HG03460 (cell line): ENCODE measurements around the gene SLC9A9.

ENCODE experiments used
- ATAC-seq: cut with Tn5 transposase; IDR thresholded peaks from one replicate; pipeline ENCODE4 v1.9.1; 2021; ENCODE audit not compliant: unreplicated experiment

Gene SLC9A9

DNA sequence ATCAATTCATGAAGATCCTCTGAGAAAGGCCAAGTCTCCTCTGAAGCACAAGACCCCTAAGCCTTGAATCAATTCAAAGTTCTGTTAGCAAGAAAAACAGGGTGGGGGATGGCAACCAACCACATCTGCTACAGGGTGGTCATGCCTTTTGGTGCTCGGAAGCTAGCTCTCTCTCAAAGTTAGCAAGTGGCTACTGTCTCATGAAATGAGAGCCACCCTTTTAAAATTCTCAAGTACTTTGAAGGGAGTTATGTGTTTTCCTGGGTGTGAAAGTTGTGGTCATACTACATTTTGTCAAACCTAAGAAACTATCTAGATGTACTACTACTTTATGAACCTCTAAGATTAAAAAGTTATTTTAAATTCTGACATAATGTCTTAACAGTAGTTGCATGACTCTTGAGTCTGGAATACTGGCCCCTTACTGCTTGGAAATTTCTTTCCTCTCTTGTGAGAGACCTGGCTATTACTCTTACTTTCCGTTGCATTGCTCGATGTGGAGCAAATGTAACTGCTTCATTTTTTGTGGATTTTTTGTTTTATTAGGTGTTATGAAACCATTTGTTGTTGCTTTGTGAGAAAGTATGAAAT is 612.6 kb downstream of the SLC9A9 start:
- ATAC-seq = no peak

DNA sequence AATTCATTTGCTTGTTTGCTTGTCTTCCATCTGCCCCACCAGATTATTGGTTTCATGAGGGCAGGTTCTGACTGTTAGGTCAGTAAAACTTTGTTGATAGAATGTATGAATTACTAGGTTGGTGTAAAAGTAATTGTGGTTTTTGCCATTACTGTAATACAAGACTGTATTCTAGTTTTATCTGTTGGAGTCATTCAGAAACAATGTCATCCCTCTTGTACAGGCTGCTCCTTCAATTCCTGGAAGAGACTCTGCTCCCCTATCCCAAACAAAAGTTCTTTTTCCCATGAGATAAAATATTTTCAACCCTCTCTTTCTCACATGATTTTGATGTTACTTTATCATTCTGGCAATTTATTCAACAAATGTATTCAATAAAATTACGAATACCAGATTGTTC is 613.7 kb downstream of the SLC9A9 start:
- no peak for ATAC-seq

DNA sequence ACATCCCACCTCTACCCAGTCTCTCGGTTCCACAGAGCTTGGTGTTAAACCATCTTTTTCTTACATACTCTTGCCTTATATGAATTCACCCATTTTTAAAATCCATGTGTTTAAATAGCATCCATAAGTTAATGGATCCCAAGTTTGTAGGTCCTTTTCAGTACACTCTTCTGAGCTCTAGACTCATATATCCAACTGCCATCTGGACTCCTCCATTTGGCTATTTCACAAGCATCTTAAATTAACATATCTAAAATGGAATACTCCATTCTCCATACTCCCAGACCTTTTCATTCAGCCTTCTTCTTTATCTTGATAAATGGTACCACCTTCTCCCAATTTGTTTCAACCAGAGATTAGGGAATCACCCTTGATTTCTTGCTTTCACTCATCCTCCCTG is 615.3 kb downstream of the SLC9A9 start:
- ATAC-seq = no peak

DNA sequence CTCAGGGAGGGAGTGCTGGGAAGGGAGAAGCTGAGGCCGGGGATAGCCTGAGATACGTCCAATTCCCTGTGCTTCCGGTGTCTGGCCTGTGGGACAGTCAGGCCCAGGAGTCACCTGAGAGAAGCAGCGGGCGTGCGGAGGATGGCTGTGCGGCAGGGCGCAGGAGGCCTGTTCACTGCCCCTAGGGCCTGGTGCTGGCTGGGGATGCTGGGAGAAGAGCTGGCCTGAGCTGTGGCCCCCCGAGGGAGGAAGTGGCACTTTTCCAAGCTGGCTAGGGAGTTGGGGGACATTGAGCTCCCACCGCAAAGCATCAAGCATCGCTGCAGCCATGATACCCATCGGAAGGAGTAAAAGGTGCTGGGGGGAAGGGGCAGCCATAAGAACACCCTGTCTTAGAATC is 619.9 kb downstream of the SLC9A9 start:
- ATAC-seq = no peak

DNA sequence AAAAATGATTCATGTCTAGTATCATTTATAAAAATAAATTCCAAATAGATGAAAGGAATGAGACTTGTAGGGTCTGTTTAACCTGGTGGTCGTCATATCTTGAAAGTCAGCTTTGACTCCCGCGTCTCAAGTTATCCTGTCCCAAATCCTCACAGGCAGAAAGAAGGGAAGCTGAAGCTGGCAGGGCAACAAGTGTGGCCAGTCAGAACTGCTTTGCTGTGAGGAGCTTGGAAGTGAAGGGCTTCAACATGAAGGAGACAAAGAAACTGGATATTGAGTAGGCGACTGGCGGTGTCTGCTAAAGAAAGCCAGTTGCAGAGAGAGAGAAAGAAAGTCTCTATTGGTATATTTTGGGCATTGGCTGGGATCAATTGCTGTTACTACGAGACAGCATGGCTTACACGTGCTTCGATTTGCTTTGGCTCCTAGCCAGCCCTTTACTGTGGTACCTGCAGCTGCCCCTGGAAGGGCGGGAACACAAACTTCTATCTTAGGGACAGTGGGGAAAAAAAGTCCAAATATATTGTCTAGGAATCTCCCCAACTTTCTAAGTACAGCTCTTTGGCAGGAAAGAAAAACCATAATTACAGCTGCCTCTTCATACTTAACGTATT is 621.5 kb downstream of the SLC9A9 start:
- no peak for ATAC-seq

DNA sequence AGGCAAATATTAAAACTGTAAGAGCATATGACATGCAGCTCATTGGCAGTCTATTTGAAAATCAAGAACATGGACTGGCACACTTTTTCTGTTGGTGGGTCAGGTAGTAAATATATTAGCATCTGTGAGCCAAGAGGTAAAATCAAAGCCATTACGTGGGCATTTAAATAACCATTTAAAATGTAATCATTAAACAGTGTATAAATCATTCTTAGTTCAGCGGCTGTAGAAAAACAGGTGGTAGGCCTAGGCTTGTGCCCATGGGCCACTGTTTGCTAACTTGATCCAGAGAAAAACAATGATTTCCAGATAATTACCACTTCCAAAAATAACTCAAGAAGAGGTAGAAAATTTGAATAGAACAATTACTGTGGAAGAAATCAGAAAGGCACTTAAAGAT is 623.6 kb downstream of the SLC9A9 start:
- ATAC-seq = no peak

DNA sequence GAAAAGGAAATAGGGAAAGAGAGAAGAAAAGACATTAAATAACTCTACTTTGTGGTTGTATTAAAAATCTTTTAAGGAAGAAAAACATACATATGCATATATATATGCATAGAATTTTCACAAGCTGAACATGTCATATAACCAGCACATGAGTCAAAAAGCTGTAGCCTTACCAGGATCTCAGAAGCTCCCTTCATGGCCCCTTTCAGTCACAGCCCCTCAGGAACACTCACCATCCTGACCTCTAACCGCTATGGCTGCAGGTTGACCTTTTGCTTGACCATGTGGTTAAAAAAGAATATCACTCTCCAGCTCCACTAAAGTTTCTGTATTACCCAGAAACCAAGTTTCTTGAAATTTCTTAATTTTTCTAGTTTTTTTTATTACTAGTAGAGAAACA is 625.3 kb downstream of the SLC9A9 start:
- no peak for ATAC-seq

DNA sequence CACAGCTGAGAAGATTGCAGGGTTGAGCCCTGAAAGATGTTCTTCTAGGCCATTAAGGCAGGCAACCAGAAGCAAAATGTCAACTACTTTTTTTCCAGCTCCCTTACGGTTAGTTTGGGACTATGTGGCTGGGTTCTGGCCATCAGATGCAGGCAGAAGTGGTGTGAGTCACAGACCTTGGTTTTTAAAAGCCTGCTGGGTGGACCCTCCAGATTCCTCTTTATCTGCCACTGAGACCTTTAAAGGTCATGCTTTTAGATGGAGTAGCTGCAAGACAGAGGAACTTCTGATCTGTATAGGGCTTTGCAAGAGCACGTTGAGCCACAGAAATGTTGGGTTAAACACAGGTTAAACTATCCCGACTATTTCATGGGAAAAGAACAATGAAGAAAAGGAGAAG is 625.8 kb downstream of the SLC9A9 start:
- ATAC-seq = no peak

DNA sequence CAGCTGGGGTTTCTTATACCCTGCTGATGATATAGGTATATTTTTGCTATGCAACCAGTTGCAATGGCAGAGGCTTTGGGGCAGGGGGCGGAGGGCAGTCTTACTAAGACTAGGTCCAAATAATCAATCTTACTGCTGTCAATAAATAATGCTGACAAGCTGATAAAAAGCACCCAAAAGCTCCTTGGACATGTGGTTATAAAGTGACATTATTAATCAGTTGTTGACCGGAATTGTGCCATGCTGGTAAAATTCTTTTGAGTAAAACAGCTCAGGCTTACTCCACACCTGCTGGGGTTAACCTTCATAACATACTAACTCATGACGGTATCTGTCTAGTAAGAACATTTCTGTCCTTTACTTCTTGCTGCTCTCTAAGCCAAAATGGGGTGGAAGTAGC is 626.8 kb downstream of the SLC9A9 start:
- no peak for ATAC-seq

DNA sequence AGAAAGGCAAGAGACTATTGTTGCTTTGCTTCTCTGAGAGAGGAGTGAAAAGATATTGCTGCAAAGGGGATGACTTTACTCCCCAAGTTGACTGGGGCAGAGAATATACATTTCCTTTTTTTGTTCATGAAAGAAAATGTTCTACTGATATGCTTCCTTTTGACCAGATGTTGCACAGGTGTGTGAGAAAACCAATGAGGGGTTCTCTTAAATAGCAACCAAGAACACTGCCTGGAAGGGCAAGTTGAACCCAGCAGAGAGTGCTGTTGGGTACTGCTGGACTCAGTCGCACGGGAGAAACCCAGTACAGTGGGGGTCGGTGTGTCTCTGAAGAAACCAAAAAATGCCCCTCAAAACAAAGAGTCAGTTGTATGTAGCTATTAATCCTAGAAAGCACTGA is 627.5 kb downstream of the SLC9A9 start:
- ATAC-seq = no peak

DNA sequence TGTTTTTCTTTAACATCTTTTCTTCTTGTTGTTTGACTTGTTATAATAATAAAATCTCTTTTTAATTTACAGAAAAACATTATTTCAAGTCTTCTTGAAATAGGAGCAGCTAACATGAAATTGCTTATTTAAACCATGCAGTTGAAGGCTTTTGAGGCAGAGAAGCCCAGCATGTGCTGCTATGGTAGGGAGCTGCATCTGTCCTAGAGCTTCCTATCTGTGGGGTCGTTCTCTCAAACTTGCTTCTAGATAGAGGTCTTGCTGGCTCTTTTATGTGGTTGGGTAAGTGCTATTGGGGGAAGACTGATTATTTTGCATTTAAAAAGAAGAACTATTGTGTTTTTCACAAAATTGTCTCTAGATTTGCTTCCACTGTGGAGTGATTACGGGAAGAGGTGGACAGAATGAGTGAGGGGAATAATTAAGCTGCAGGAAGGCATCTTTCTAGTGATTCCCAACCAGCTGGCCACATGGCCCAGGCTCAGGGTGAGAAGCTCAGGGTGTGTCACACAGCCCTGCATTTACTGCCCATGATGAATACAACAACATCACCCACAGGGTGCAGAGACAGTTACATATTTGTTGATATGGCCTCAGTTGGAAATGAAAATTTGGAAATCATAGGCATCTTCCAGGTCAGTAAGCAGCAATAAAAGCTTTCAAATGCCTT is 630.0 kb downstream of the SLC9A9 start:
- ATAC-seq = no peak

DNA sequence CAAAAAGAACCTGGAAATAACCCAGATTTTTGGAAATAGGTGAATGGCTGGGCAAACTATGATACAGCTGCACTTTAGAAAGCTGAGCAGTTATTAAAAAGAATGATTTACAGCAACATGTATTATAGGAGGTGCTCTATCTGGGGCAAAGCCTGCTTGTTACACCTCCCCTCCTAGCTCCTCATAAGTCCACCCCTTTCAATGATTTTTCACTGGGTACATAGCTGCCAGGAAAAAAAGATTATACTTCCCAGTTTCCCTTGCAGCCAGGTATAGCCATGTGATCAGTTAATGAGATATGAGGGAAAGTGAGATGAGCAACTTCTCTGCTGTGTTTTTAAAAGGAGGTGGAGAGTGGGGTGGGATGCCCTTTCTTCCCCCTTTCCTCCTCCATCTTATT is 631.0 kb downstream of the SLC9A9 start:
- ATAC-seq = no peak

DNA sequence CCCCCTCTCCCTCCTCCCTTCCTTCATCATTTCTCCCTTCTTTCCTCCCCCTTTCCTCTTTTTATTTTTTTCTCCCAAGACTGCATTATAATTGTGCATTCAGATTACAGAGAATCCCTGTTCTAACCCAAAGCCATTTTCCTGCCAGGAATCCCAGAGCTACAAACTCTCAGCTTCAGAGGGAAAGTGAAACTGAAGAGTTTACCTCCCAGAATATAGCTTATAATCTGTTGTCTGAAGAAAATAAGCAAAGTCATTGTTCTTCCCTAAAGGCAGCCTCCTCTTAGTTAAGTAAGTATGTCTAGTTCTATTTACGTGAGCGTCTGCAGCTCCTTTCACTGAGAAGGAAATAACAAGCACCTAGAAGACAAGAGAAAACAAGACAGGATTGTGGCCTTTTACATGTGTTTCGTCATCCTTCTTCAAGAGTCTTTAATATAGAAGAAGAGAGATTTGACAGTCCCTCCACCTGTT is 631.5 kb downstream of the SLC9A9 start:
- ATAC-seq = no peak
